ENCODE results near the gene FAR2.

GRCh38 chr12:29229158-29229505, 80.1 kb downstream of the FAR2 start:
- TF ChIP-seq CTCF (tag by site-specific recombination; IDR thresholded peaks at IDR 0.05) (no peak), ZFHX2 (tag by site-specific recombination; conservative IDR thresholded peaks at IDR 0.05) (no peak), ZNF37A (tag by site-specific recombination; IDR thresholded peaks at IDR 0.05) (no peak), REST (tag by site-specific recombination; IDR thresholded peaks at IDR 0.05) (no peak), ZNF274 (IDR thresholded peaks at IDR 0.05; ENCODE audit: low read length) (no peak), ZNF274 (tag by site-specific recombination; IDR thresholded peaks at IDR 0.05; ENCODE audit: borderline replicate concordance) (no peak), RBAK (tag by site-specific recombination; IDR thresholded peaks at IDR 0.05) (no peak), AEBP2 (tag by site-specific recombination; IDR thresholded peaks at IDR 0.05; ENCODE audit: borderline replicate concordance) (no peak), ZBTB11 (tag by site-specific recombination; conservative IDR thresholded peaks at IDR 0.05; ENCODE audit: low read depth) (no peak)
